Activated CD4-positive, CD25-positive, alpha-beta regulatory T cell (primary cell): ENCODE data around the gene LDLRAD2.
"Not testable (repeated sequence)": the region's sequence is repeated elsewhere in the genome, so short reads cannot be mapped to it uniquely, and the experiment has no call there.

Experiments used
- DNase-seq, 4 experiments: peaks; one replicate each; lab custom pipeline; 2025; lab: John Stamatoyannopoulos, UW

The LDLRAD2 gene, protein sequence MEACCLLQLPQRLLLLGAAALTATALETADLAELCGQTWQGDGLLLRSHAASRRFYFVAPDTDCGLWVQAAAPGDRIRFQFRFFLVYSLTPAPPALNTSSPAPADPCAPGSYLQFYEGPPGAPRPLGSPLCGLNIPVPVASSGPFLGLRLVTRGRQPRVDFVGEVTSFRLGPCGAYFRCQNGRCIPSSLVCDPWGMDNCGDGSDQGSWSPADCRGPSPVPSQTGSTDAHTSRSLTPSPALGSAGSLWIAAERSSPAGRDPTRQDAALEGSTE

DNA sequence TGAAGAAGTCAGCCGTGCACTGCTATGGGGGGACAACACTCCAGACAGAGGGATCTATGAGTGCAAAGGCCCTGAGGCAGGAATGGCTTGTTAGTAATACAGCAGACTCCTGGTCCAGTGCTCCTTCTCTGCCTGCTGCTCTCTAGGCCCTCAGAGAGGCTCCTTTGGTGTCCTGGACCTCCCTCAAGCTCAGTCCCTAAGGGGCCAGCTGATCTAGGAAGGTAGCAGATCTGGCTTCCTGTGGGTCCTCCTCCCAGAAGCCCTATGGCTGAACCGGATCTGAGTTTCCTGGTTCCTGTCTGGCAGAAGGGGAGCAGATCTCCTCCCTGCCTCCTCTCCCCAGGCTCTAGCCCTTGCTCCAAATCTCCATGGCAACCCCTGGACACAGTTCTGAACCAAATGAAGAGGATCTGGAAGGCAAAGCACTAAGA is at the start of gene LDLRAD2:
Gene LDLRAD2, plus strand, starts transcription at position 391 of the 431 bp plus-strand sequence. CDS start 187 bp downstream, outside the sequence.
- DNase-seq: no peak

DNA sequence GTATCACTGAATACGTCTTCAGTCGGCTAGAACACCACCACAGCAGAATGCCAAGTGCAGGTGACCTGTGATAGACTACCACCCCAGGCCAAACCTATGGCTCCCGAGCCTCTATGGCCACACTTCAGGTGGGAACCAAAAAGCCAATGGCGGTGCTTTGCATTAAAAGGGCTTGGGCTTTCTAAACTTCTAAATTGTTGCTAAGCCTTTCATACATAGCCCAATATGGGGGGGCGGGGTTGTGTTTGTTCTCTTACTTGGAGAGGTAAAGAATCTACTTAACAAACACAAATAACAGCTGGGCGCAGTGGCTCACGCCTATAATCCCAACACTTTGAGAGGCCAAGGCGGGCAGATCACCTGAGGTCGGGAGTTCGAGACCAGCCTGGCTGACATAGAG is 48.8 kb upstream of the LDLRAD2 start:
- DNase-seq: no peak

DNA sequence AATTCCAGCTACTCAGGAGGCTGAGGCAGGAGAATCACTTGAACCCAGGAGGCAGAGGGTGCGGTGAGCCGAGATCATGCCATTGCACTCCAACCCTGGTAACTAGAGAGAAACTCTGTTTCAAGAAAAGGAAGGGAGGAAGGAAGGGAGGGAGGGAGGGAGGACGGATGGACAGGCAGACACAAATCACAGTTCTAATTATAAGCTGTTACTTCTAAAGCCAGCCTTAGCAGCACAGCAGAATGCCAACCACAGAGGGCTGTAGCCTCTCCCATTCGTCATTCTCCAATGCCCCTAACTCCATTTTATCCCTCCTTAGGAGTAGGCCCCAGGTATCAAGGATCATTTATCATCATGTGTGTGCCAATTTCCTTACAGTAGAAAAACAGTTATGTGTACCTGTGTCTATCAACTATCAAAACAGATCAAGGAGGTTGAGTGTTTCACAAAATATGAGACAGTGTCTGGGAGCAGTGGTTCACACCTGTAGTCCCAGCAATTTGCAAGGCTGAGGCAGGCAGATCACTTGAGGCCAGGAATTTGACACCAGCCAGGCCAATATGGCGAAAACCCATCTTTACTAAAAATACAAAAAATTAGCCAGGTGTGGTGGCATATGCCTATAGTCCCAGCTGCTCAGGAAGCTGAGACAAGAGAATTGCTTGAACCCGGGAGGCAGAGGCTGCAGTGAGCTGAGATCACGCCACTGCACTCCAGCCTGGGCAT is 48.2 kb upstream of the LDLRAD2 start:
- no peak for DNase-seq

DNA sequence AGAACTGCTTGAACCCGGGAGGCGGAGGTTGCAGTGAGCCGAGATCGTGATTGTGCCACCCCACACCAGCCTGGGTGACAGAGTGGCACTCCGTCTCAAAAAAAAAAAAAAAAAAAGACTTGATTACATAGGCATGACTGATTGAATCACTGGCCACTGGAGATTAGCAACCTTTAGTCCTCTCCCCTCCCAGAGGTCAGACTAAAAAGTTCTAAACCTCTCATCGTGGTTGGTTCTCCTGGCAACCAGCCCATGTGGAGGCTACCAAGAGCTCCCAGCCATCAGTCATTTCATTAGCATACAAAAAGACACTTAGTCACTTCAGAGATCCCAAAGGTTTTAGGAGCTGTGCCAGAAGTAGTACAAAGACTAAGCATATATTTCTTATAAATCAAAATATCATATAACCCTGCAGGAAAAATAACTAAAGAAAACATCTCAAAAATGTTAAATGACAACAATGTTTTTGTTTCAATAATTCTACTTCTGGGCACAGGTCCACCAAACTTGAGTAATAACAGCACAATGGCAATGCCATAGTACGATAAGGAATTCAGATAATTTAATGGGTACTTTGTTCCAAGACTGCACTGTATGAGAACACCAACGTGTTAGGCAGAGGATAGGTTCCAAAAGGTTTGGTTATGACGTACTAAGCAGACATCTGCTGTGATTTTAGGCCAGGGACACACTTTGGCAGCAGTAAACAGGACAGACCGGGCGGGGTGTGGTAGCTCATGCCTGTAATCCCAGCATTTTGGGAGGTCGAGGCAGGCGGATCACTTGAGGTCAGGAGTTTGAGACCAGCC is 47.2 kb upstream of the LDLRAD2 start:
- no peak for DNase-seq

DNA sequence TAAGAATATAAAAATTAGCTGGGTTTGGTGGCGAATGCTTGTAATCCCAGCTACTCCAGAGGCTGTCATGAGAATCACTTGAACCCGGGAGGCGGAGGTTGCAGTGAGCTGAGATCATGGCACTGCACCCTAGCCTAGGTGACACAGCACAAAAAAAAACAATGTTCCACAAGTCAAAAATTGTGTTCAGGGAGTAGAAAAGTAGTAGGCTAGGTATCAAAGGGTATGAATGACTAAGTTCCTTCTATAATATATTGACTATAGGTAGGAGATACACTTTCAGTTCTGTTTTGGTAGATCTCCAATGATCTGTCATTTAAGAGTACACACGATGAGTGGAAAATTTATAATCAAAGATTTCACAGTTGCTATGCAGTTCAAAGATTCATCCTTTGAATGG is 45.9 kb upstream of the LDLRAD2 start:
- DNase-seq: no peak

DNA sequence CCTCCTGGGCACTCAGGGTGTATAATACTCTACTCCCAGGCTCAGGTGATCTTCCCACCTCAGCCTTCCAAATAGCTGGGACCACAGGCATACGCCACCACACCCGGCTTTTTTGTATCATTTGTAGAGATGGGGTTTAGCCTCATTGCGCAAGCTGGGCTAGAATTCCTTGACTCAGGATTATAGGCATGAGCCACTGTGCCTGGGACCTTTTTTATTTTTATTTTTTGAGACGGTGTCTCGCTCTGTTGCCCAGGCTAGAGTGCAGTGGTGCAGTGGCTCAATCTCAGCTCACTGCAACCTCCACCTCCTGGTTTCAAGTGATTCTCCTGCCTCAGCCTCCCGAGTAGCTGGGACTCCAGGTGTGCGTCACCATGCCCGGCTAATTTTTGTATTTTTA is 45.0 kb upstream of the LDLRAD2 start:
- DNase-seq: not testable (repeated sequence)

DNA sequence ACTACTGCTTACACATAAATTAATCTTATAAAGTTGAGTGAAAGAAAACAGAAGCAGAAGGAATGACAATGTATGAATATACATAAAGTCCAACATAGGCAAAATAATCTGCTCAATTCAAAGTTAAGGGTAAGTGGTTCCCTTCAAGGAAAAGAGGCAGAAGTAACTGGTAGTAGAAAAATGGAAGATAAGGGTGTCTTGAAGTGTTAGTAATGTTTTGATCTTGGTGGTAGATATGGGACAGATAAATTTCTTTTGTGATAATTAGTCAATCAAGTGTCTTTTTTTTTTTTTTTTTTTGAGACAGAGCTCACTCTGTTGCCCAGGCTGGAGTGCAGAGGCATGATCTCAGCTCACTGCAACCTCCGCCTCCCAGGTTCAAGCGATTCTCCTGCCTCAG is 41.9 kb upstream of the LDLRAD2 start:
- no peak for DNase-seq

DNA sequence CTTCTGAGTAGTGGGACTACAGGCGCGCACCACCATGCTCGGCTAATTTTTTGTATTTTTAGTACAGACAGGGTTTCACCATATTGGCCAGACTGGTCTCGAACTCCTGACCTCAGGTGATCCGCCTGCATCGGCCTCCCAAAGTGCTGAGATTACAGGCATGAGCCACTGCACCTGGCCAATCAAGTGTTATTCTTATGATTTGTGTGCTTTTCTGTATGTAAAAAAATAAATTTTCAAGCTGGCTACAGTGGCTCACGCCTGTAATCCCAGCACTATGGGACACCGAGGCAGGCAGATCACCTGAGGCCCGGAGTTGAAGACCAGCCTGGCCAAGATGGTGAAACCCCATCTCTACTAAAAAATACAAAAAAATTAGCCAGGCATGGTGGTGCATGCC is 41.5 kb upstream of the LDLRAD2 start:
- not testable (repeated sequence) for DNase-seq

DNA sequence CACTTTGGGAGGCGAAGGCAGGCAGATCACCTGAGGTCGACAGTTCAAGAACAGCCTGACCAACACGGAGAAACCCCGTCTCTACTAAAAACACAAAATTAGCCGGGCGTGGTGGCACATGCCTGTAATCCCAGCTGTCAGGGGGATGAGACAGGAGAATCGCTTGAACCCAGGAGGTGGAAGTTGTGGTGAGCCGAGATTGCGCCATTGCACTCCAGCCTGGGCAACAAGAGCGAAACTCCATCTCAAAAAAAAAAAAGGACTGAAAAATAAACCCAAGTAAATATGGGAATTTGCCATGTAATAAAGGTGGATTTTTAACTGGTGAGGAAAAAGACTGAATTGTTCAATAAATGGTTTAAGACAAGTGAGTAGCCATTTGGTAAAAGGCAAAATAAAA is 40.4 kb upstream of the LDLRAD2 start:
- DNase-seq: not testable (repeated sequence)

DNA sequence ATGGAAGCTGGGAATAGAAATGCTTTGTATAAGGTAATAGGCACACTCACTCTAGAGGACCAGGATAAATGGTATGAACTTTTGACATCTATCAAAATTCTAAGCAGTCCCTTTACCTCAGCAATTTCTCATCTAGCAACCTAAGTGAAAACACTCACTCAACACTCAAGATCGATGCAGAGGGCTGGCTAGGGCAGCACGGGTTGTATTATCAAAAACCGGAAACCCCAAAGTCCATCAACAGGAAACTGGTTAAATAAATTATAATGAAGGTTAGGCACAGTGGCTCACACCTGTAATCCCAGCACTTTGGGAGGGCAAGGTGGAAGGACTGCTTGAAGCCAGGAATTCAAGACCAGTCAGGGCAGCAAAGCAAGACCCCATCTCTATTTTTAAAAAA is 38.5 kb upstream of the LDLRAD2 start:
- DNase-seq: peak in 1 of 4 experiments; percentile 5

DNA sequence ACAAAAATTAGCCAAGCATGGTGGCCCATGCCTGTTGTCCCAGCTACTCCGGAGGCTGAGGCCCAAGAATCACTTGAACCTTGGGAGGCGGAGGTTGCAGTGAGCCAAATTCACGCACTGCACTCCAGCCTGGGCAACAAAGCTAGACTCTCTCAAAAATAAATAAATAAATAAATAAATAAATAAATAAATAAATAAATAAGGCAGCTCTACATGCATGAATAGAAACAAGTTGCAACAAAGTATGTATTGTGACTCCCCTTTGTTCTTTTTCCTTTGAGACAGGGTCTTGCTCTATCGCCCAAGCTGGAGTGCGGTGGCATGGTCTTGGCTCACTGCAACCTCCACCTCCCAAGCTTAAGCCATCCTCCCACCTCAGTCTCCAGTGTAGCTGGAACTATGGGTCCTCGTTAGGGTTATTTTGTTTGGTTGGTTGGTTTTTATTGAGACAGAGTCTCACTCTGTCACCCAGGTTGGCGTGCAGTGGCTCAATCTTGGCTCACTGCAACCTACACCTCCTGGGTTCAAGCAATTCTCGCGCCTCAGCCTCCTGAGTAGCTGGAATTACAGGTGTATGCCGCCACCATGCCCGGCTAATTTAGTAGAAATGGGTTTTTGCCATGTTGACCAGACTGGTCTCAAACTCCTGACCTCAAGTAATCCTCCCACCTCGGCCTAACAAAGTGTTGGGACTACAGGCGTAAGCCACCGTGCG is 37.1 kb upstream of the LDLRAD2 start:
- no peak for DNase-seq

DNA sequence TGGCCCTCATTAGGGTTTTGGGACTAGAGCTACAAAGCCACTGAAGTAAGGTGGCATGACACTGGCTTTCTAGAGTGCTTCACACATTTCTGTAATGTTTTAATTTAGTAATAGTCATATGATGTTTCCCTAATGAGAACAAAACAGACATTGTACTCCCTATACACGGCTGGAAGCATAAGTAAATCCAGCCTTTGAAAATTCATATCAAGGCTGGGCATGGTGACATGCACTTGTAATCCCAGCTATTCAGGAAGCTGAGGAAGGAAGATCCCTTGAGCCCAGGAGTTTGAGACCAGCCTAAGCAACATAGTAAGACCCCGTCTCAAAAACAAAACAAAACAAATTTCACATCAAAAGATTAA is 36.5 kb upstream of the LDLRAD2 start:
- no peak for DNase-seq

DNA sequence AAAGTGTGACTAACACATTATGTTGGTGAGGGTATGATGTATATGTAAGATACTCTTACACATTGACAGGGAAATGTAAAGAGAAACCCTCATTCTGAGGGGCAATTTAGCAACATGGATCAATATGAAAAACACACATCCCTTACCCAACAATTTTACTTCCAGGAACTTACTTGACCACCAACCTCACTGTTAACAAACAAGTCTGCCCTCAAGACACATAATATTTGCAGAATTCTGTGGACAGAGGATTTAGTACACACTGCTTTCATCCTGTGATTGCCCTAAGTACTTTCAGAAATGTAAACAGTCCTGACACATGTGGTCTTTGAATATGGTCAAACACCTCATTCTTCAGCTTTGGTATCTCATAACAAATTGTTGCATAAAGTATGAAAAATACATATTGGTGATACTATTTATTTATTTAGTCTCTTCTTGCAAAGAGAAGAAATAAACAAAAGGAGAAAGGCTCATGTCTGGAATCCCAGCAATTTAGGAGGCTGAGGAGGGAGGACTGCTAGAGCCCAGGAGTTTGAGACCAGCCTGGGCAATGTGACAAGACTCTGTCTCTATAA is 36.0 kb upstream of the LDLRAD2 start:
- no peak for DNase-seq

DNA sequence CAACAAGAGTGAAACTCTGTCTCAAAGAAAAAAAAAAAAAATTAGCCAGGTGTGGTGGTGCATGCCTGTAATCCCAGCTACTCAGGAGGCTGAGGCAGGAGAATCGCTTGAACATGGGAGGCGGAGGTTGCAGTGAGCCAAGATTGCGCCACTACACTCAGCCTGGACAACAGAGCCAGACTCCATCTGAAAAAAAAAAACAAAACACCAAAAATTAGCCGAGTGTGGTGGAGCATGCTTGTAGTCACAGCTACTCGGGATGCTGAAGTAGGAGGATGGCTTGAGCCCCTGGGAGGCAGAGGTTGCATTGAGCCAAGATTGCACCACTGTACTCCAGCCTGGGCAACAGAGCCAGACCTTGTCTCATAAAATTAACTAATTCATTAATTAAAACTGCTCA is 35.1 kb upstream of the LDLRAD2 start:
- not testable (repeated sequence) for DNase-seq

DNA sequence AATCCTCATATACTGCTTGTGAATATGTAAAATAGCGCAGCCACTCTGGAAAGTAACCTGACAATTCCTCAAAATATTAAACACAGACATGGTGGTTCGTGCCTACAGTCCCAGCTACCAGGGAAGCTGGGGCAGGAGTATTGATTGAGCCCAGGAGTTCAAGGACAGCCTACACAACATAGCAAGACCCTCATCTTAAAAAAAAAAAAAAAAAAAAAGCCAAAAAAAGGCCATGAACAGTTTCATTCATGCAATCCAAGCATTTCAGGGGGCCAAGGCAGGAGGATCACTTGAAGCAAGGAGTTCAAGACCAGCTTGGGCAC is 33.7 kb upstream of the LDLRAD2 start:
- DNase-seq: no peak

DNA sequence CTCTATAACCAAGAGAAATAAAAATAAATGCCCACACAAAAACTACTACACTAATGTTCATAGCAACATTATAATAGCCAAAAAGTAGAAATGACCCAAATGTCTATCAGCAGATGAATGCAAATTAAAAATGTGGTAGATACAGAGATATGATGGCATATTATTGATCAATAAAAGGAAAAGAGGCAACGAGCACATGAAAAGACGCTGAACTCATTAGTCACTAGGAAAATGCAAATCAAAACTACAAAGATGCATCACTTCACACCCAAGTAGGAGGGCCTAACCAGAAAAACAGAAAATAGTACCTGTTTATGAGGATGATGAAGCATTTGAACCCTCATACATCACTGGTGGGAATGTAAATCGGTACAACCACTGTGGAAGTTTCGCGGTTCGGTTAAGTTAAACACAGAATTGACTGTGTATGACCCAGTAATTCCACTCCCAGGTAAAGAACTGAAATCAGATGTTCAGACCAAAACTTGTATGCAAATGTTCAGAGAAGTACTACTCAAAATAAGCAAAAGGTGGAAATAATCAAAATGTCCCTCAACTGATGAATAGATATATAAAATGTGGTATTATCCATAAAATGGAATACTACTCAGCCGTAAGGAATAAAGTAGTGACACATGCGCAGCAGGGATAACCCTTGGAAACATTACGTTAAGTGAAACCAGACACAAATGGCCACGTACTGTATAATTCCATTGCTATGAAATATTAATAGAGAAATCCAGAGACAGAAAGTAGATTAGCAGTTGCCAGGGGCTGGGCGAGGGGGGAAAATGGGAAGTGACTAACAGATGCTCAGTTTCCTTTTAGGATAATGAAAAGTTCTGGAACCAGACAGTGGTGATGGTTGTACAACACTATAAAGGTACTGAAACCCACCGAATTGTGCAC is 32.2 kb upstream of the LDLRAD2 start:
- DNase-seq: peak in 1 of 4 experiments; percentile 4

DNA sequence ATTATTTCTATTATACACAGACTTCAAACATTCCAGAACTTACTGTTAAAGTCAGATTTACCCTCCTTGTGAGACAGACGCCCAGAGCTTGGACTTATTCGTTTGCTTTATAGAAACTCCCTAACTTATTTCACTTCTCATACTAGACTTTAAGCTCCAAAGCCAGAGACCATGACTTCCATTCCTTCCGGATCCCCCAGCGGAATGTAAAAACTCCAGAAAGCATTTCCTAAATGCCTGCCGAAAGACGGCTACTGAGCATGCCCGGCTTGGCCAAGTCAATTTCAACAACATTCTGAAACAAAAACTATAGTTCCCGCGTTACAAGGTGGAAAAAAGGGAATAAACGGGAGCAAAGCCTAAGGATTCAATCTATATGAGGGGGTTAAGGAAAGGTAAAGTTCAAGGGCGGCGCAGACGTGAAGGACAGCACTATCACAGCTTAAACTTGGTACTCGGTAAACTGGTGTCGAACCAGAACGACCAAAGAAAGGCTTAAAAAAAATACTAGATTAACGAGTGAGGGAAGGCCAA is 30.2 kb upstream of the LDLRAD2 start:
- no peak for DNase-seq

DNA sequence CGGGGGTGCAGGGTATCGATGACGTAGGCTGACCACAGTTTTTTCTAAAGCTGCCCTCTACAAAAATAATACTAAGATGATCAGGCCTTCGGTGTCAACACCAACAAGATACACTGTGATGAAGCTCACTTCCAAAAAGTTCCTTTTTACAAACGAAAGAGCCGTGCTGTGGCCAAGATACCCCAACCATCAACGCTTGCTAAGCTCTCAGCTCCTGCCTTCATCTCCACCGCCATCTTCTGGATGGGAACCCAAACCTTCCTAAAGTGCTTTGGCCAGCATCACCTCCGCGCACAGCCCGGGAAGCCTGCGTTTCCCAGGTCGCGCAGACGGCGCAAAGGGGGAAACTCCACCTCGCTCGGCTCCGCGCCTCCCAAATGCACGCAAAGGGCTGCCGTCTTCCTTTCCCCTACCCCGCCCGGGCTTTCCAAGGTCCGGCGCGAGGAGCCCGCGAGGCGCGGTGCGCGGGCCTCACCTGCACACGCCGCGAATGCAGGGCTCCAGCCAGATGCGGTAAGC is 29.7 kb upstream of the LDLRAD2 start:
- DNase-seq: peak in 1 of 4 experiments; percentile 18

DNA sequence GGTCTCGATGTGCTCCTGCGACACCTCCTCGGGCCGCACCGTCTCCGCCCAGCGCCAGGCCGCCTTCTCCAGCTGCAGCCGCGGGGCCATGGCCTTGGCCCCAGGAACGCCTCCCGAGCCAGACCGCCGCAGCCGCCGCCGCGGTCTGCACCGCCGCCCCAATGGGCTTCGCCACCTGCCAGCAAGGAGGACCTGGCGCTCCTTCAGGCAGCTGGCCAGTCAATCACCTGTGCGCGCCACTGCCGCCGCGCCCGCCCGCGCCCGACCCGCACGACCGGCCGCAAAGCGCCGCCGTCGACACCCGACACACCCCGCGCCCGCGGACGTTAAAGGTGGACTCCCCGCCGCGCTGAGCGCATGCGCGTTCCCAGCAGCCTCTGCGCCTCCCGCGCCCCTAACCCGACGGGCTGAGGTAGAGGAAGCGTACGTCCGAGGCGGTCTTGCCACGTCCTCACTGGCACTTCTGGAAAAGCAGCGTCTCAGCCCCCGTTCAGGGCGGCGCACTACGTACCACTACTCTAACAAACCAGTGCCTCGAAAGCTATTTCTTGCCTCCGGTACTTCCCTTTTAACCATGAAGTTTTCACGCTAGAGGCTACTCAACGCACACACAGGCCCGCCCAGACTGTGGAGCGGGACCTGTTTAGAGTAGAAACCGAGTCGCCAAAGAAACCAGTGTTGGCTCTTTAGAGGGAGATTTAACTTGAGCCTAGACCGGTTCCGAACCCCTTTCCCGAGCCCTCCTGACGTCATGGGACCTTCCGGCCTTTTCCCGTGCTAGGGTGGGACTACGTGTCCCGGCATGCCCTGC is 29.0 kb upstream of the LDLRAD2 start, which contains the start of gene USP48:
Gene USP48, minus strand, starts transcription at position 282 of the 811 bp plus-strand sequence. Its CDS starts 192 bp downstream, at position 90.
- DNase-seq: peak; percentile 91 to 96 (median 92)
